HG03354 (cell line): ENCODE data around the gene DNHD1.

Experiments
- ATAC-seq: cut with Tn5 transposase; IDR thresholded peaks from one replicate; pipeline ENCODE4 v1.9.1; 2021; ENCODE audit warnings: mild to moderate bottlenecking; ENCODE audit not compliant: unreplicated experiment, poor library complexity, severe bottlenecking

Gene DNHD1

DNA sequence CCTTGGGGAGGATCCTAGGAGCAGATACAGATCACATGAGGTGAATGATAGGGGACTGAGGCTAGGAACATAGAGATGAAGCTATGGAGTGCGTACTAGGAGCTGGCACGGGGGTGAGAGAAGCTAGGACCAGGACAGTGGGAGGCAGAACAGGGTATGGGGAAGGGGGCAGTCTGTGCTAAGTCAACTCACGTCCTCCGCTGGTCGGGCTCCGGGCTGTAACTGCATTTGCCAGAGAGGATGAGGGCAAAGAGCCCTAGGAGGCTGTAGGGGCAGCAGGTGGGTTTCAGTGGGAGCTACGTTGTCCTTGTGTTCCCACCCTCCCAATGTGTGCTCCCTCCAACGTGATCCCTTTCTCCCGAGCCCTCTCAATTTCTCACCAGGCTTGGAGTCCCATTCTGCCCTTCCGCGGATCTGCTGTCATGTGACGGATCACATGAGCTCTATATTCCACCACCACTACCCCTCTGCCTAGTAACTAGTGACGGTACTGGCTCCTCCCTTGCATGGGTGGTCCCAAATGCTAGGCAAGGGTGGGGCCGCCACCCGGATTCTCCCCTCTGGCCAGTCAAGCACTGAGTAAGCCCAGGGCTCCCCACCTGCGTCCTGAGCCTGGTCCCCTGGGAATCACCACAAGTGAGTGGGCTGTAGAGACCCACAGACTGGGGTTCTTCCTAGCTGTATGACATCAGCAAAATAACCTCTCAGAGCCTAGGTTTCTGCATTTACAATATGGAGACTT, 122.1 kb downstream of the DNHD1 start, which contains the start of gene TPP1:
TSS of gene TPP1 (minus strand) at position 419 of the 742 bp plus-strand sequence. CDS start at position 397, 22 bp downstream.
- ATAC-seq, result peak; percentile 99

DNA sequence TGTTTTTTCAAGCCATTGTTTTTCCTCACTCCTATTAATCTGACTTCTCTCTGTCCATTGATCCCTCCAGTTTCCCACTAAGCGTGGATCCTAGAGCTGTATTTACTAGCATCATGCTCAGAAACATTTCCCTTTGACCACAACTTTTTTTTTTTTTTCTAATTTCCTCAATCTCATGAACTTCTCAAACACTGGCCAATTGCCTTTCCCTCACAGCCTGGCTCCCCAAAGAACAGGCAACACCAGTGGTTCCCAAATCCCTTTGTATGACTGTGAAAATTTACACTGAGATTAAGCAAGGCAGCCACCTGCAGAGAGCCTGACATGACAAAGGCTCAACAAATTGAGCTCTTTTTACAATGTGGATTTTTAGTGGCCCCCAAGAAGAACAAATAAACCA, 123.6 kb downstream of the DNHD1 start:
- ATAC-seq, result no peak
